HG03139 (cell line): Measurements from ENCODE around the gene ABCB7.
"Not testable (repeated sequence)": the region's sequence is repeated elsewhere in the genome, so short reads cannot be mapped to it uniquely, and the experiment has no call there.

Experiments used
- ATAC-seq: cut with Tn5 transposase; IDR thresholded peaks from one replicate; pipeline ENCODE4 v1.9.1; 2021; ENCODE audit not compliant: unreplicated experiment

The ABCB7 gene

GRCh38 chrX:75106772-75107171 is 49.3 kb downstream of the ABCB7 start:
- ATAC-seq, result no peak

- no peak for ATAC-seq
These were observed 59.8 kb downstream of the ABCB7 start for GRCh38 chrX:75096331-75096730.

- no peak for ATAC-seq
These were observed 69.3 kb downstream of the ABCB7 start for GRCh38 chrX:75086731-75087195.

GRCh38 chrX:75084757-75085156 is 71.3 kb downstream of the ABCB7 start:
- no peak for ATAC-seq

- ATAC-seq, result no peak
These were observed 79.7 kb downstream of the ABCB7 start for GRCh38 chrX:75076429-75076828.

GRCh38 chrX:75074475-75074874 is 81.6 kb downstream of the ABCB7 start:
- ATAC-seq, result no peak

- no peak for ATAC-seq
These were observed 84.7 kb downstream of the ABCB7 start for GRCh38 chrX:75071334-75071733.

GRCh38 chrX:75067931-75068330 is 88.2 kb downstream of the ABCB7 start:
- ATAC-seq, result no peak

GRCh38 chrX:75061701-75062100 is 94.4 kb downstream of the ABCB7 start:
- ATAC-seq, result no peak

- ATAC-seq, result no peak
These were observed 105.0 kb downstream of the ABCB7 start for GRCh38 chrX:75051047-75051446.

GRCh38 chrX:75045369-75045768 is 110.7 kb downstream of the ABCB7 start:
- no peak for ATAC-seq

- not testable (repeated sequence) for ATAC-seq
These were observed 111.9 kb downstream of the ABCB7 start for GRCh38 chrX:75044142-75044541.

- no peak for ATAC-seq
These were observed 117.2 kb downstream of the ABCB7 start for GRCh38 chrX:75038925-75039324.
